Ovary (tissue), 3 donors: ENCODE results near the gene PPIB.

Experiments
- CTCF ChIP-seq, 3 donors: fragments of 450-650 bp in 2 of 3; fragments of 200-600 bp in 1 of 3; IDR thresholded peaks; one replicate each; pipeline versions ENCODE4 v1.5.1 to v1.8.0; 2016 to 2022; ENCODE audit warnings: antibody characterized with exemption in 3 of 3, mild to moderate bottlenecking in 1 of 3
- POLR2A ChIP-seq: fragments of 450-650 bp; IDR thresholded peaks from one replicate; pipeline ENCODE4 v1.6.1; 2017; ENCODE audit warnings: antibody characterized with exemption, mild to moderate bottlenecking, moderate library complexity
- donor health status: DM: no; HTN: no; CAD: no.

- no peak for TF ChIP-seq CTCF (IDR thresholded peaks at IDR 0.05)
- no peak for TF ChIP-seq POLR2A
Measured at GRCh38 chr15:64121614-64122013, 41.2 kb downstream of the PPIB start.
